ENCODE results near the gene CDC42EP4.

GRCh38 chr17:73266796-73267195 is 45.0 kb downstream of the CDC42EP4 start:
- TF ChIP-seq CTCF (conservative IDR thresholded peaks at IDR 0.05; ENCODE audit: low read depth, low read length): no peak
- TF ChIP-seq EZH2phosphoT487 (IDR thresholded peaks at IDR 0.05; ENCODE audit: borderline replicate concordance, low read length): no peak
- TF ChIP-seq EZH2 (IDR thresholded peaks at IDR 0.05; ENCODE audit: low read length, unreplicated experiment): no peak

Measured in PC-3 (cell line).